C4-2B (cell line): ENCODE data around the gene ANP32D.
"Not testable (repeated sequence)": the region's sequence is repeated elsewhere in the genome, so short reads cannot be mapped to it uniquely, and the experiment has no call there.

Experiments
- CTCF ChIP-seq: fragments of 450-650 bp; conservative IDR thresholded peaks from 2 replicates; pipeline ENCODE4 v1.5.1; 2017; ENCODE audit warnings: mild to moderate bottlenecking
- ZFX ChIP-seq: fragments of 450-650 bp; IDR thresholded peaks from 2 replicates; pipeline ENCODE4 v1.6.1; 2017

GRCh38 chr12:48506836-48507235, 34.5 kb downstream of the ANP32D start:
- not testable (repeated sequence) for TF ChIP-seq CTCF, ZFX
